ENCODE data around the gene PITX1.

DNA sequence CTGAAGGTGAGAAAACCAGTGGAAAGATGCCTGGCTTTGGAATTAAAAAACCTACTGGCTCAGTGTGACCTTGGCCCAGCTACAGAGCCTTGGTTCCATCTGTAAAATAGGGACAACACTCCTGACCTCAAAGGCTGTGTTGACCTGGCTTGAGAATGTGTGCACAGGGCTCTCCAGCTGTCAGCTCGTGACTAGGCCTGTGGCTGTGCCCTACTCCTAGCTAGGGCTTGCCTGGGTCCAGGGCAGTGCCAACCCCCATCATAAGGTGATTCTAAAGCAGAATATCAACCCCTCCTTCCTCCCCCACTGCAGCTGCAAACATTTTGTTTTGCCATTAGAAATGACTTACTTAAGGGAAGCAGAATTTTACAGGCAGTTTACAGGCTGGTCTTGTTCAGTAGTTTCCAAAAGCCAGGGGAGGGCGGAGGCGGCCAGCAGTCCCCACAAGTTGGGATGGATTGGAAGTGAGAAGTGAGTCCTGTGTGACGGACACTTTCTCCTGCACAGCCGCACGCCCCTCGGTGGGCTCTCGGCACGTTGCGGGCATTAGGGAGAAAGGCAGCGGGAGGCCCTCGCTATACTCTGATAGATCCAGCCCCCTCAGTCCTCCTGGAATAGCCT lies 7.3 kb downstream of the PITX1 start:
- TF ChIP-seq GATA2 (IDR thresholded peaks at IDR 0.05; ENCODE audit: insufficient read depth, insufficient read length, low read depth, low read length) (no peak), POLR2A (IDR thresholded peaks at IDR 0.05; ENCODE audit: low read depth, low read length) (no peak)
